ENCODE results near the gene SPRED2.
"Not testable (repeated sequence)": the region's sequence is repeated elsewhere in the genome, so short reads cannot be mapped to it uniquely, and the experiment has no call there.

The SPRED2 gene

DNA sequence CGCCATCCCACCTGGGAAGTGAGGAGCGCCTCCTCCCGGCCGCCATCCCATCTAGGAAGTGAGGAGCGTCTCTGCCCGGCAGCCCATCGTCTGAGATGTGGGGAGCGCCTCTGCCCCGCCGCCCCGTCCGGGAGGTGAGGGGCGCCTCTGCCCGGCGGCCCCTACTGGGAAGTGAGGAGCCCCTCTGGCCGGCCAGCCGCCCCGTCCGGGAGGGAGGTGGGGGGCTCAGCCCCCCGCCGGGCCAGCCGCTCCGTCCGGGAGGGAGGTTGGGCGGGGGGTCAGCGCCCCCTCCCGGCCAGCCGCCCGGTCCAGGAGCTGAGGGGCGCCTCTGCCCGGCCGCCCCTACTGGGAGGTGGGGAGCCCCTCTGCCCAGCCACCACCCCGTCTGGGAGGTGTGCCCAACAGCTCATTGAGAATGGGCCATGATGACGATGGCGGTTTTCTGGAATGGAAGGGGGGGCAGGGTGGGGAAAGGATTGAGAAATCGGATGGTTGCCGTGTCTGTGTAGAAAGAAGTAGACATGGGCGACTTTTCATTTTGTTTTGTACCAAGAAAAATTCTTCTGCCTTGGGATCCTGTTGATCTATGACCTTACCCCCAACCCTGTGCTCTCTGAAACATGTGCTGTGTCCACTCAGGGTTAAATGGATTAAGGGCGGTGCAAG, 93.4 kb downstream of the SPRED2 start:
- DNase-seq, result not testable (repeated sequence)

DNA sequence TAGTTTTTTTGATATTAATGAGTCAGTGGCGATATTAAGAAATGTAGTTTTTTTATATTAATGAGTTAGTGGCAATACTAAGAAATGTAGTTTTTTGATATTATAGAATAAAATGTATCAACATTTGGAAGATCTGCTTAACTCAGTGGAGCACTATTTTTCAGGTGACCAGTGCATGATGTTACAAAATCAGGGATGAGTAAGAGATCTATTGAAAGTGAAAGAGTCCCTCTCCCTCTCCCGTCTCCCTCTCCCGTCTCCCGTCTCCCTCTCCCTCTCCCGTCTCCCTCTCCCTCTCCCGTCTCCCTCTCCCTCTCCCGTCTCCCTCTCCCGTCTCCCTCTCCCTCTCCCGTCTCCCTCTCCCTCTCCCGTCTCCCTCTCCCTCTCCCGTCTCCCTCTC, 94.5 kb downstream of the SPRED2 start:
- not testable (repeated sequence) for DNase-seq

DNA sequence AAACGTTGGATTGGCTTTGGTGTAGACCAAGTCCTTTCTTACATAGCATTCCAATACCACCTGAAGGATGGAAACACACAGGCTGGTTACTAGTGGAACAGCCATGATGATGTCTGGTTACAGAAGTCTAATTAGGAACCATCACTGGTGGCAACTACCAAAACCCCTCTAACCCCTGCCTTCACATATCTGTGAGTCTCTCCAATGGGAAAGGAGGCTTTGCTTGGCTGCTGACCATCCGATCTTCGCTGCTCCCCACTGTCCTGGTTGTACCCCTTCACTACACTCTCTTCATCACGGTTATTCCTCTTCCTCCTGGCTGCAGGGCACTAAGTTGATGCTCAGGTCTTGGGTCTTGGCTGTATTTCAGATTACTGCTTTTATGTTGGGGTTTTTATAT, 97.7 kb downstream of the SPRED2 start:
- no peak for DNase-seq

DNA sequence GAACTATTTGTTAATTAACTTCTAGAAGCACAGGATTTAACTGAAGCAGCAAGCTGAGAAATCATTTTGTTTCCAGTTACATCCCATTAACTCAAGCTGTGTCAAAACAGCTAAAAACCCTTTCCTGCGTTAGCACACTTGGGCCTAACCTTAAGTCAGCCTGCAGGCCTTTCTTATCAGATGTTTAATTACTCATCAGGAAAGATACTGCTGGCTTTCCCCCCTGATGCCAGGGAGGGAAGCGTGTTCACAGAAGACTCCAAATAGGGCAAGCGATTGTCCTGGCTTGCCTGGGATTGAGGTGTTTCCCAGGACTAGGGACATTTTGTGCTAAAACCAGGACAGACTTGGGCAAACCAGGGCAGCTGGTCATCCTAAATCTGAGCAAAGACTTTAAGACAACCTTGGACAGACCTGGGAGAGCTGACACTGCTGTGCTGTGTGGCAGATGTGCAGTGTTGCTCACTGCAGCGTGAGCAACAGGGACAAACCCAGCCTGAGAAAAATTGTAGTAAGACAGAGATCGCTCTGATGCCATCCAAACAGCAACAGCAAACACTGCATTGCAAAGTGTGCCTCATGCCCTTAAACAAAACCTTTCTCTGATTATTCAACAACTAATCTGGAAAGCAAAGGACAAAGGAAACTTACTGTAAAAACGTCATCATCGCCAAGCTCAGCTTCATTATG, 100.9 kb downstream of the SPRED2 start:
- no peak for DNase-seq

DNA sequence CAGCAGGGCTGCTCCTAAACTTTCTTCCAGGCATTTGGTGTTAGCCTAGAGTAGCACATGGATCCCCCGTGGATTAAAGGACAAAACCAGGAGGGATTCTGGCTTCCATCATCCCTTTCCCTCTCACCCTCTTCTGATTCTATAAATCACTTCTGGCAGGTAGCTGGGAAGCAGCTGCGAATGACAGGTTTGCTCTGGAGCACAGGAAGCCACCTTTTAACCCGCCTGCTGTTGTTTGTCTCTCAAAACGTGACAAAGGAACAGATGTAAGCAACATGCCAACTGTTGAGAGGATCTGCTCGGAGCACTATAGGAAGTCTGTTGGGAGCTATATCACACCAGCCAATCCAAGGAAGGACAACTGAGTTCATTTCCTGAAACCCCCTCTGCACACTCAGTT, 102.9 kb downstream of the SPRED2 start:
- no peak for DNase-seq

DNA sequence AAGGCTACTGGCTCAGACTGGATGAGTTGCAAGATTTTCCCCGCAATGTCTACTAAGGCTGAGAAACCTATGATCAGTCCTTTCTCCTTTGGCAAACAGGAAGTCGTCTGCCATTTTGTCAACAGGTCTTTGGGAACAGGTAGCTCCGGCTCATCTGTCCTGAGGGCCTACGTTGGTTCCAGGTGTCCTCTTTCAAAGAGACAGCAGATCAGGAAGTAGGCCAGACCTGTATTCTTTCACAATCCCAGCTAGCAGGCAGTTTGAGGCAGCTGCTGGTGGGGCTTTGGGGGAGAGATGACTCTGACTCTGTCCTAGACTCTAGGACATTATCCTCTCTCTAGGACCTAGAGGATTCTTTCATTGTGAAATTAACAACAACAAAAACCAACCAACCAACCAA, 106.1 kb downstream of the SPRED2 start:
- no peak for DNase-seq

DNA sequence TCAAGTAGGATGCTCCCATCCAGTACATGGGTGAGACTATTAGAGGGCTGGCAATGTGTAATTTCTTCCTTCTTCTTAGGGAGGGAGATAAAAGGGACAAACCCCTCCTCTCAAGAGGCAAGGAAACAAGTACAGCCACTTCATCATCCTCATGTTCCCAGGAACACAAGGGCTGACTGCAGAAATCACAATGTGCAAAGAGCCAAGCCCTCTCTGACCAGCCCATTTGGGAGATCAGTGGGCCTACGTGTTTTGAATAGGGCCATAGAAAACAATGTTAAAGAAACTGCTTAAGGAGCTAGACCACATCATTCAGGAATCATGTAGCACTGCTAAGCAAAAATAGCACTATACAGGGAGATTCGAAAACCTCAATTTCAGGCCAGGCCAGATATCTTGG, 107.3 kb downstream of the SPRED2 start:
- DNase-seq, result no peak

DNA sequence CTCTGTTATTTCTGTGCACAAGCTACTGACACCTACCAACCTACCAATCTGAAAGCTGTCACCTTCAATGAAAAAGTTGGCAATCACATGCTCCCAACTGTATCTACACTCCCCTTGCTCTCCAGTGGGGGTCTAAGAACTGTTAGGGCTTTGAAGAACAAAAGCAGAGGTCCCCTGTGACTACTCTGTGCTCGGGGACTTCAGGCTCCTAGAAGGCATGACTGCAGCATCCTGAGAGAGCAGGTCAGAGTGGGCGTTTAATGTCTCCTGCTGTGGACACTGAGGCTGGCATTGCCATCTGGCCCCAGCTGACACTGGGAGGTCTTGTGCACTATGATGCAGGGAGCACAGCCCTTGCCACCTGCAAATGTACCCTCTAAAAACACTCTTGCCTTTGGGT, 111.5 kb downstream of the SPRED2 start:
- no peak for DNase-seq

DNA sequence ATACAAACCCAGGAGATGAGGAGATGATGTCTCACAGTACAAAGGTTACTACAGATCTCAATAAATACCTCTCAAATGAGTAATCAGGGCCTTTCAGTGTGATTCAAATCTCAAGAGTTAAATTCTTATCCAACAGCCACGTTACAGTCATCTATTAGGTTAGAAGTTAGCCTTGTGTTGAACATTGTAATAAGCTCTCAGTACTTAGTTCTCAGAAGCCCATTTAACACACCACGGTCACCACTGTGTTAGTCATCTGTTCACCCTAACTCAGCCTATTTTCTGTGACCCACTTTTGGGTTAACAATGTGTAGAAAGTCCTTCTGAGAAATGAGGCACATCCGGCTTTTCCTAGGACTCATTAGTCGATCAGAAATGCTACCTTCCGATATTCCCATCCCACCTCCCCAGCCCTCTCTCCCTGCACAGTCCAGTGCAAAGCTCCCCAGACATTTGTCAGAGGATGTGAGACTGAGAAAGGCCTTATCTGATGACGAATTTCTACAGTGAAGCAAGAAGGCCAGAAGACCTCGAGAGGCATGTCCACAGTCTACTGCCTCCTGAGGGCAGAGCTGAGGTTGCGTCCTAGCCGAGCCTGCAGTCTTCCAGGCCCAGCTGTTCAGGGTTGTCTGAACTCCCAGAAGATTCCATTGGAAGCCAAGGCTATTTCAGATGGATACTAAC, 112.2 kb downstream of the SPRED2 start:
- DNase-seq, result no peak

DNA sequence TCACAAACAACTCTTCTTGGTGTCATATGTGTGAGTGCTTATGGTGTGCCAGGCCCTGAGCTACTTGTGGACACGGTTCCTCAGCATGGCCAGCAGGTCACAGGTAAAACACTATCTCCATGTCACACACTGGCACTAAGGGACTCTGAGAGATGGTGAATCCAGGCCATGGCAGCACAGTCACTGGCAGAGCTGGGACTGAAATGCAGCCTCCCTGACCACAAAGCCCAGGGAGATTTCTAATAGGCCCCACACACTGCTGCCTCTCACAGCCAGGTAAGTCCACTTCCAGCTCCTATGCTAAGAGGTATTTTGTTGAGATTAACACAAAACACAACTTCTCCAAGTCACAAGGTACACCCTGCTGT, 112.7 kb downstream of the SPRED2 start:
- no peak for DNase-seq

DNA sequence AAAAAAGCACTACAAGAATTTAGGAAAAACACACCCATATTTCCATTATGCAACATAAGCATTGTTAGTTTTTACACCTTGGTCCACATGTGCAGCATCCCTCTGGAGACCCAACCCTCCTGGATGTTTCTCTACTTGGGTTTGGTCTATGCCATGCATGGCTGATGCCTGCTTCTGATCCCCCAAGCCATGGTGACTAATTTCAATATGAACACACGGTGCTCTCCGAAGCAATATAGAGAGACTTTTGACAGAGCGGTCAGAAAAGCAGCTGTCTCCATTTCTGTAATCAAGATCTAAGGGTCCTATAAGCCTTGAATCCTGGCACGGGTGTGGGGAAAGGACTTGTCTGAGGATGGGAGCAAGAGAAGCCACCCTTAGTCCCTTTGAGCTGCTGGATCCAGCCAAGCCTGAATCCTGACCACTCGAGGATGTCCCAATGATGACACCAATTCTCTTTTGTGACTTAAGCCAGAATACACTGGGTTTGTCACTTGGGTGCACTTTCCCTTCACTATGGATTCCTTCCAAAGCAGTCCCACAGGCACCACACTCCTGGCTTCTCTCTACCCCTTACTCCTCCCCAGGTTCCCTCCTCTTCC, 113.2 kb downstream of the SPRED2 start:
- no peak for DNase-seq

DNA sequence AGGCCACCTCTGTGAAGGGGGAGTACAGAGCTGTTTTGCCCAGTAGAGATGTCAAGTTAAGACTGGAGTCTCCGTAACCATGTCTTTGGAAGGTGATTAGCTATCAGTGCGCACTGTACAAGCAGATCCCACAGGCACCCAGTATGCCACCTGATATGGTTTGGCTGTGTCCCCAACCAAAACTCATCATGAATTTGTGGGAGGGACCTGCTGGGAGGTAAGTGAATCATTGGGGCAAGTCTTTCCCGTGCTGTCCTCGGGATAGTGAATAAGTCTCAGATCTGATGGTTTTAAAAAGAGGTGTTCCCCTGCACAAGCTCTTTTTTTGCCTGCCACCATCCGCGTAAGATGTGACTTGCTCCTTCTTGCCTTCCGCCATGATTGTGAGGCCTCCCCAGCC, 114.6 kb downstream of the SPRED2 start:
- DNase-seq, result no peak

DNA sequence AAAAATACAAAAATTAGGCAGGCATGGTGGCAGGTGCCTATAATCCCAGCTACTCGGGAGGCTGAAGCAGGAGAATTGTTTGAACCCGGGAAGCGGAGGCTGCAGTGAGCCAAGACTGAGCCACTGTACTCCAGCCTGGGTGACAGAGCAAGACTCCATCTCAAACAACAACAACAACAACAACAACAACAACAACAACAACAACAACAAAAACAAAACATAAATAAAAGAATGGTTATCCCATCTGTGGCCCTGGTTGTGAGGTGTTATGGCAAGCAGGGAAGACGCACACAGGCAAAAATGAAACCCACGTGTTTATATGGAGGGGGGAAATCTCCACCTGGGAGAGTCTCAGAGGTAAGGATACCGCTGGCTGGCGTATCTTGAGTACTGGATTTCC, 115.0 kb downstream of the SPRED2 start:
- not testable (repeated sequence) for DNase-seq

DNA sequence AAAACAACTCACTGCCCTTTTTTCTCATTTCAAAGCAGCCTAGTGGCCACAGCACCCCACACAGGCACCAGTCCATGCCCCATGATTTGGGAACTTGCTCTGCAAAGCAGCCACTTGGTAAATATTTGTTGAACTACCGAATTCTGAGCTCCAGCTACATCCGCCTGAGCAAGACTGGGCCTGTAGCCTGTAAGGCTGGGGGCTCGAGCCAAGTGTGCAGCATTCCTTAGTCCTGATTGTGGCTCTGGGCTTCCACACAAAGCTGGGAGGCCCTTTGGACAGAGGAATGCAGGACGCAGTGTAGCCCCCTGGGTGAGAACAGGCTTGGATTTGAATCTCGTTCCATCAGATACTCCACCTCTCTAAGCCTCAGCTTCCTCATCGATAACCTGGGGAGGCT, 116.3 kb downstream of the SPRED2 start:
- no peak for DNase-seq

DNA sequence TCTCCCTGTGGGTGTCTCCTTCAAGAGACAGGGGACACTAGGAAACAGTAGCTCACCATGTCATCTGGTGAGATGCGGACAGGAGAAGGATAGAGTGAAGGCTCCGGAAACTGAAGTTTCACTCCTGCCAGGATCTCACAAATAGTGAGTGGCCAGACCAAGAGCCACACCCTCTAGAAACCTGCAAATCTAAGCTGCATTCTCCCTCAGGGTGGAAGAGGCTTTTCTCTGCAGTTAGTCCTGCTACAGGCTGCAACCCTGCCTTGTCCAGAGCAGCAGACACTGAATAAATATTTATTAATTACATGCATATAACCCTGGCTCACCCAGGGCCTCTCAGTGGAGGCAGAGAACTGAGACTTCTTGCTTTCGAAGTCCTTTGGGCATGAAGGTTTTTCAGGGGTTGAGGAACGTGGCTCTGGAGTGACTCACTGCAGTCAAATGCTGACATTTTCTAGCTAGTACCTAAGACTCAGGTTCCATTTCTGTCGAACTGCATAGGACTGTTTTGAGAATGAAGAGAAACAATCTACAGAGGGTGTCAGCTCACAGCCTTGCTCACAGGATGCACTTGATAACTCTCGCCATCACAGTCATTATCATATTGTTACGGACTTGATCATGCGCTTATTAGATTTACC, 117.5 kb downstream of the SPRED2 start:
- no peak for DNase-seq

DNA sequence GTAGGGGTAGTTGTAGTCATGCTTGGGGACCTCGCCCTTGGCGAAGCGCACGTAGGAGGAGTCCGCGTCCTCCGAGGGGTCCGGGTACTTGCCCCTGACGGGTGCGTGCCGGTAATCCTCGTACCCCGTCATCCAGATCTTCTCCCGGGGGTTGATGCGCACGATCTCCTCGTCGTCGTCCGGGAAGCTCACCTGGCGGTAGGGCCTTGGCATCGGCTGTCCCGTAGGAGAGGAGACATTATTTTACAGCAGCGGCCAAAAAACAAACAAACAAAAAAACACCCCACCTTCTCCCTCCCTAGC, 118.5 kb downstream of the SPRED2 start:
- no peak for DNase-seq

DNA sequence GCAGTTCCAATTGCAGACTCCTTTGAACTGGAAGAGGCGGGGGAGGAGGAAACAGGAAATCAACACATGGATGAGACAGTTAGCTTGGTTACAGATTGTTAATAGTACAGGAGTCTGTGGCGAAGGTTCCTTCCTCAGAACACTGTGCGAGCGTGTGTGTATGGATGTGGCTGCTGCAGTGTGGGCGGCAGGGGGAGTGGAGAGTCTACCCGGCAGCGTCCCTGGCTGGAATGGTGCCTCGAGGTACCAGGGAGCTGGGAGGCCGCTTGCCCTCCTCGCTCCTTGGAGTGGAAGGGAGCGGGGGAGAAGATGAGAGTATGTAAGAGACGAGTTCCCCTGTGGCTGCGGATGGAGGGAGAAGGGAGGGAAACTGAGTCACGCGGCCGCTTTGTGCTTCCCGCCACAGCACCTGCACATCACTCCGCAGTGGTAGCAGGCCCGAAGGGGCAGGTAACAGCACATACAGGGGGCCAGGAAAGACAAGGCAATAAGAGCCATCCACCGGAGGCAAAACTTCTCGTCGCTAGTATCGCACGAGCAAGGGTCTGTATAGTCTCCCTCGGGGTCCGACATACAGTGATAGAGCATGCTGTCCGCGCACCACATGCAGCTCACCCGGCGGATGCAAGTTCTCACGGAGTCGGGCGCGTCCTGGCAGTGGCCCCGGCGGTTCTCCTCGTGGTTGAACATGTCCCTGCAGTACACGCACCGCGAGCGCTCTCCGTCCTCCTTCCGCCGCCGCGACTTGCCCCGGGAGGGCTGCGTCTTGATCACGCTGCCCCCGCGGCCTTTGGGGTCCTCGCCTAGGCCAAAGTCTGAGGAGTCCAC, 119.1 kb downstream of the SPRED2 start:
- DNase-seq, result no peak

DNA sequence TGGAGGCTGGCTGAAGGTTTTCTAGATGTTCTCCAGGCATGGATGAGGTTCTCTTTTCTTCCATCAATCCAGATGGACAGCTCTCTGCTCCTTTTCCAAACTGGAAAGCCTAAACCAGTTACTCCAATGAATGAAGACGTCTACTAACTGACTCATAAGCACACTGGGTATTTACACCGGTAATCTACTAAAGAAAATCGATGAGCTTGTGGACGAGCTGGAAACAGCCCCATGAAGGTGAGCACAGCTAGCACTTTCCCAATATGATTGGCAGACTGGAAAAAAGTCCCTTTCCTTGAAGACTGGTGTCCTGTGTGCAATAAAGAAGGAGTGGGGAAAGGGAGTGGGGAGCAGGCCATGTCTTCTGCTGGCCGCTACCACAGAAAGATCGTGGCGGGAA, 120.8 kb downstream of the SPRED2 start:
- DNase-seq, result no peak

DNA sequence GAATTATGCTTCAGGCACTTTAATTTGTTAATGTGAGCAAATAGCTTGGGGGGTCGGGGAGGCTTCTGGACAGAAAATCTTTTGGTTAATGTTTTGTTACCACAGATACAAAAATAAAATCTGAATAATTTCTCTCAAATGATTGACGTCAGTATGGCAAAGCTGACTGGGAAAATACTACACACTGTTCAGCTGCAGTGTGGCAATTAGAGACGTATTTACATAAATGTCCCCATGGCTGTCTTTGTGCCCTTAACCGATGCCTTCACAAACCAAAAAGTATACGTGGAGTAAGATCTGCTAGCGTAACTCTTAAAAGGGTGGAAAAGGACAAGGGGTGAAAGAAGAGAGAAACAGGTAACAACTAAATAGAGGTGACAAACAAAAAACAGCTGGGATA, 121.3 kb downstream of the SPRED2 start:
- DNase-seq, result no peak

DNA sequence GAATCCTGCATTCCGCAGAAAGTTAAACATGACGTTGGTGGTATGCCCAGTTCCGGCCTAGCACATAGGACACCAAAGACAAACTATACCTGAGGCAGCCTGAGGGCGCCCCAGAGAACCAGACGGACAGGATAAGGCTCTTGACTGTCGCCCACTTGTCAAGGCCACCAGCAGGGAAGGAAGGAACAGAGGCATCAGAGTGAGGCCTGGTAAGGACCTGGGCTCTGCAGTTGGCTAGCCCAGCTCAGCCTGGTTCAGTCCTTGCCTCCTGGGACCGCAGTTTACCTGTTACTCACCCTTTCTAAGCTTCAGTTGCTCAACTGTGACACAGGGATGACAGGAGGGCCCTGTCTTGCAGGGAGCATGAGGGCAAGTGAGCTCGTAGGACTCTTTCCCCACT, 122.7 kb downstream of the SPRED2 start:
- no peak for DNase-seq

DNA sequence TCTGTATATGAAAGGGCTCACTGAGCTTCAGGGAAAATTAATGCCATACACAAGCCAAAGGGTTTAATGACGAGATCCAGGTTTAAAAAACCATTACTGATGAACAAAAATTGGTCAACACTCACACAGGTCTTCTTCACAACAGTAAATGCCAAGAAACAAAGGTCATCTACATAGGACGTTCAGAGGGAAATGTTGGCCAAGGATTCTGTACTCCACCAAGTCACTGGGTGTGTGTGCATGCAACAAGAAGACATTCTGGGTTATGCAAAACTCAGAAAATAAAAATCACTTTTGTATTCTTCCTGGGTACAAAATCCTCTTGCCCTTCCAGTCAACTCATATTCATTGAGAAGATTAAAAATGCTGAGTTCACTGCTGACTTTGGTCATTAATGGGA, 126.5 kb downstream of the SPRED2 start:
- DNase-seq, result no peak

All from cerebellar nuclear complex (tissue), 1 donor.